GM21390 (cell line): Measurements from ENCODE around the gene NLN.
"Not testable (repeated sequence)": the region's sequence is repeated elsewhere in the genome, so short reads cannot be mapped to it uniquely, and the experiment has no call there.

Source experiments
- ATAC-seq: cut with Tn5 transposase; IDR thresholded peaks from one replicate; pipeline ENCODE4 v1.9.1; 2021; ENCODE audit not compliant: unreplicated experiment

NLN gene

GRCh38 chr5:65769539-65769938 is 47.5 kb downstream of the NLN start:
- no peak for ATAC-seq

GRCh38 chr5:65771266-65771665 is 49.3 kb downstream of the NLN start:
- ATAC-seq: no peak

- not testable (repeated sequence) for ATAC-seq
Measured at GRCh38 chr5:65772963-65773362, 51.0 kb downstream of the NLN start.

- no peak for ATAC-seq
Measured at GRCh38 chr5:65774346-65774745, 52.3 kb downstream of the NLN start.

DNA sequence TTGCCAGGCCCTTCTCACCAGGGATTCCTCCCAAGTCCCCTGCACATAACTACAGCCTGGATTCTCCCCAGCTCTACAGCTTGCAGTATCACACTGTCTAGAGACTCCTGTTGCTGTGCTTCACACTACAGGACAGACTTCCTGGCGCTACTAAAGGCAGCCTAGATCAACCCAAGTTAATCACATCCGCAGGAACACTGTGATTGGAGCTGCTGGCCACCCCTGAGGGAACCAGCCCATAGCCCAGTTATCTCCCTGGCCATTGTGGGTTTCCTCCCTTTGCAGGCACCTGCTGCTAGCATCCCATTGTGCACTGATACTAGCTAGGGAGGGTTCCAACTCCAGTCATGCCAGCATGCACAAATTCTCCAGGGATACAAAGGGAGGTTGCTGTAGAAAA is 53.5 kb downstream of the NLN start:
- no peak for ATAC-seq

DNA sequence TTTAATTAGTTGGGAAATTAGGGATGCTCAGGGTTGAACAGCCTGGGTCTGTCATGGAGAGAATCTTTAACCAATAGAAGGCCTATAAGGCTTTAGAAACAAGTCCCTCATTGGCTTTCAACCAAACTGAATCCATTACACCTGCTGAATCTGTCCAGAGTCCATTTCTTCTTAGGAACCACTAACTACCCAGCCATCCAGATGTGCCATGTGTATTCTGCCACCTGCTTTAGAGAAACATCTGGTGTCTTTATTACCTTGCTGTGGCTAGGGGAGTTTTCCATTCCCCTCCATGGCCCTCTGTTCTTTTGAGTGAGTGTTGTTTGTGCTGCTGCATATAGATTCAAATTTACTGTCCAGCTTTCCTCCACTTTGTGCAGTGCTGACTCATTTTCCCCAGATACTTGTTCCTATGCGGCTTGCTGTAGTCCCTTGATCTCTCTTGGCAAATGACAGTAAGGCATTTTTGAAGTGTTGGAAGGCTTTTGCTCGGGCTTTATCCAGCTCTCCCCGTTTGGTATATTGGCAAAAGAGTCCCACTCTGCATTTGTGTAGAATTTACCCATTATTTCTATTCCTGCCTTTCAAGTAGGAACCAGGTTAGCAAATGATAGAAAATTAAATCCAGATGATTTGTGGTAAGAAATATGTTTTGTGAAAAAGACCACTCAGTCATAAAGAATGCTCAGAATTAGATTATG is 54.6 kb downstream of the NLN start:
- no peak for ATAC-seq

- no peak for ATAC-seq
Measured at GRCh38 chr5:65778126-65778525, 56.1 kb downstream of the NLN start.

DNA sequence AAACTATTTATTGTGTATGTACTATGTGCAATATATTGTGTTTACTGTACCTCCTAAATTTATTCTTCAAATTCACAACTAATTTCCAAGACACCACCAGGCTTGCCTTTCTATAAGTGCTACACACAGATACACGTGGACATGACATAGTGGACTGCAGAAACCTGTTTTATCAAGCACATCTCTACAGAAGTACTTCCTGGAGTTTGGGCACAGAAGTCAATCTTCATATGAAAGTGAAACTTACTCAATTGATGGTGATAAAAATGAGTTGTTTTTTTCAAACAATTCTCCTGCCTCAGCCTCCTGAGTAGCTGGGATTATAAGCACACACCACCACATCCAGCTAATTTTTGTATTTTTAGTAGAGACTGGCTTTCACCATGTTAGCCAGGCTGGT is 57.6 kb downstream of the NLN start:
- ATAC-seq: no peak

GRCh38 chr5:65788296-65788695 is 66.3 kb downstream of the NLN start:
- ATAC-seq: not testable (repeated sequence)

DNA sequence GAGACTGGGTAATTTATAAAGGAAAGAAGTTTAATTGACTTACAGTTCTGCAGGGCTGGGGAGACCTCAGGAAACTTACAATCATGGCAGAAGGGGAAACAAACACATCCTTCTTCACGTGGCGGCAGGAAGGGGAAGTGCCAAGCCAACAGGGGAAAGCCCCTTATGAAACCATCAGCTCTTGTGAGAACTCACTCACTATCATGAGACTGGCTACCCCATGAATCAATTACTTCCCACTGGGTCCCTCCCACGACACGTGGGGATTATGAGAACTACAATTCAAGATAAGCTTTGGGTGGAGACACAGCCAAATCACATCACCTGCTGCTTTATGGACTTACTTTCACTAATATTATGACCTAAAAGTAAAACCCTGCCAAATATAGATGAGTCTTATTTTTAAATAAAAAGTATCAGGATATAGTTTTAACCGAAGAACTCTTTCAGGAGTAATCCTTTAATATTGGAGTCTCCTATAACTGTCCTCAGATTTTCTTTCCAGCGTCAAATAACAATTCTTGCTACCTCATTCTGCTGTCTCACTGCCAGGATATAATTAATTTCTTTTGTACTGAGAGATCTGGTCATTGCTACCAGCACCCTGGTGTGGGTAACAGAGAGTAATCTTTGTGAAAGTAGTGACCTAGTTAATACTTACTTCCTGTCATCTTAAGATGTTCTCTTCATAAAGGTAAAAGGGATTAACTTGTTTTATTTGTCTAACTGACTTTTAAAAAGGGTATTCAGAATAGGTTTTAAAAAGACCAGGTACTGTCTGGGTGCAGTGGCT is 68.6 kb downstream of the NLN start:
- ATAC-seq: no peak

DNA sequence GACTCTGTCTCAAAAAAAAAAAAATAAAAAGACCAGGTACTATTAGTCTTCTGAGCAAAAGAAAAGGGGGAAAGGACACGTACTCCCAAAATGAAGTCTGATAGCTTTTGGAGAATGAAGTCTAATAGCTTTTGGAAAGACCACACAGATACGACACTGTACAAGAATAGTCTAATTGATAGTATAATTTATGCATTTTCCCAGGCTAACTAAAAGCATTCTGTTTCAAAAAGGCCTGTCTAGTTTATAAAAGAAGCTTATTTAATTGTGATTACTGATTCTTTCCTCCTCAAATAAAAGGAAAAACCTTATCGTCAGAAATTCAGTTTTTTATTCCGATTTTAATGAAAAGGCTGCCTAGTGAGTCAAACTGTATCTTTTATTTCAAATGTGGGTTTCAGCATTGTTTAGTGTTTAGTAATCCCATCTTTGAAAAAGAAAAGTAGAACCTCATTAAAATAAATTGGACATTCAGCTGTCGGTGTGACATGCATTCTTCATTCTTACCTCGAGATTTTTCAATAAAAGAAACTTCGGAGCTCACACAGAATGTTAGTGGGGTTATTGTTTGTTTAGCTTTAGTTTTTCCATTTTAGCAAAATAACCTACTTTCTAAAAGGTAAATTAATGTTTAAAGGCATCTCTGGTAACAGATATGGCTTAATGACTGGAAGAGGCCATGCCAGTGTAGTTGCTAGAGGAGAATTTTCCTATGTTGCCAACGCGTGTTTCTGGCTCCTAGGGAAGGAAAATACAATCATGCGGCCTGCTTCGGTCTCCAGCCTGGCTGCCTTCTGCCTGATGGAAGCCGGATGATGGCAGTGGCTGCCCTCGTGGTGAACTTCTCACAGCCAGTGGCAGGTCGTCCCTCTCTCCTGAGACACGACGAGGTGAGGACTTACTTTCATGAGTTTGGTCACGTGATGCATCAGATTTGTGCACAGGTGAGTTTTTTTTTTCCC is 70.0 kb downstream of the NLN start:
- no peak for ATAC-seq

GRCh38 chr5:65796269-65796668 is 74.3 kb downstream of the NLN start:
- no peak for ATAC-seq

- ATAC-seq: no peak
Measured at GRCh38 chr5:65796751-65797316, 74.8 kb downstream of the NLN start.

DNA sequence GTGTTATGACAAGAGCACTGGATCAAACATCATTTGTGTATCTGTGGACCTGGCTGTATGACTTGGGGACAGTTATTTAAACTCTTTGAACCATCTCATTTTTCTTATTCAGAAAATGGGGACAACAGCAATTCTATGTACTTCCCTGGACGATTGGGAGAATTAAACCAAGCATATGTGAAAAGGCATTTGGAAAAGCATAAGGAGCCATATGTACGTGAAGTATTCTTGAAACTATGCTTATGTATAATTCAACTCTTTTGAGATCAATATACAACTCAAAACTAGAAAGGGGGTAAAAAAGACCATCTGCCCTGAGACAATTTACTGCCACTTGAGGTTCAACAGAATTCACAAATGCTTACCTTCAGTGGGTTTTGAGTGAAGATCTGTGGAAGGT is 75.5 kb downstream of the NLN start:
- no peak for ATAC-seq

DNA sequence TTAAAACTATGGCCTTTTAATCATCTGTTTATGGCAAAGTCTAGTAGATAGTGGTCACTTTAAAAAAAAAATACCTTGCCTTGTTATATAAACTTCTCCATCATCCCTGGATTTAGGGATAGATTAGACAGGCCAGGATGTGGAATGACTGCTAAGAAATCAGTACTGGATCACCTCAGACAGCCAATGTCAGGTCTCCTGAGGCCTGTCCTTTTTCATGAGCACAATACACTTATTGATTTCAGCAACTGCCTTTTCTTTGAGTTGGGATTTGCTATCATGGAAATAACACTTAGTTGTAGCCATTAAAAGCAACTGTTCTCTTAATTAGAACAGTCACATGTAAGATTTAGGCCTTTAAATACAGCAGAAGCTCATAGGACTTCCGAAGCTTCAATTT is 77.9 kb downstream of the NLN start:
- ATAC-seq: no peak

- ATAC-seq: no peak
Measured at GRCh38 chr5:65800775-65801174, 78.8 kb downstream of the NLN start.

DNA sequence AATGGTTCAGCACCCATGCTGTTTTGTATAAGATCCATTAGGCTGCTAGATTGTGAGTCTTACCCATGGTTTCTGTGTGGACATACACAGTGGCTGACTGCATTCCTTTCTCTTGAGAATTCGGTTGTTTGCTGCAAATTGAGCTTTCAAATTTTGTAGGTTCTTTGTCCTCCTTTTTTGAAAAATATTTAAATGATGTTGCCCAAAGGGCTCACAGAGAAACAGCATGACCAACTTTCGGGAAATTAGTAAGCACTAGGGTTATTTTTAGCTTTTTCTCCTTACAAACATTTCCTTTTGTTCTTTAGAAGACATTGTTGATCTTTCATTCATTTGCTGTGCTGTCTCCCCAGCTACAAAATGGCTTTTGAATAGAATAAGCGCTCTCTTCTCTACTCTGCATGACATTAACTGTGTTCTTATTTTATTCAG is 79.4 kb downstream of the NLN start:
- ATAC-seq: no peak

DNA sequence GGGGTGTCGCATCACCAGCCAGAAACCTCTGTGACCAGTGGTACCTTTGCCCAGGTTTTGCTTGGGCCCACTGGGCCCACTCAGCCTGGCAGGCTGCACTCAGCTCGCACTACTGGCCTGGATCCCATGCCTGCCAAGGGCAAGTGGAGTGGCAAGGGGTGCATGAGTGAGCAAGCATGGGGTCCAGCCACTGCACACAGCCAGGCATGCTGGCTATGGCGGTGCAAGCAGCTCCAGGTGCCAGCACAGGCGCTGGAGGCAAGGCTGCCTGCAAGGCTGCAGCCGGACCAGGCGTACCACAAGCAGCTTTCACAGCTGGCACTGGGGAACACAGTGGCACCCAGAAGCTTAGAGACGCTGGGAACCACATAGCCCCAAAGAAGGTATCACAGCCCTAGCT is 80.1 kb downstream of the NLN start:
- ATAC-seq: no peak

DNA sequence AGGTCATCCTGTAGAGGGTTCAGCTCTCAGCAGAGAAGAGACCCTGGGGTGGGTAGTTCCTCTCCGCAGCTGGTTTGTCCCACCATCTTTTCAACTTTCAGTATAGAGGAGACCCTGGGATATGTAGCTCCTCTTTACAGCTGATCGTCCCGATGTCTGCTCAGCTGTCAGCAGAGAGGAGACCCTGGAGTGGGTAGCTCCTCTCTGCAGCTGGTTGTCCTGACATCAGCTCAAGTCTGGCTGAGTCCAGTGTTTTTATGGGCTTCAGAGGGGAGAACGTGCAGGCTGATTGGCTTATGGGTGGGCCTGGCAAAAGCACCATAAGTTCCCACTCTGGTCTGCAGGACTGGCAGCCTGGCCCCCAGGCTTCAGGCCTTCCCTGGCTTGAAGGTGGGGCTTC is 80.8 kb downstream of the NLN start:
- ATAC-seq: no peak

GRCh38 chr5:65803699-65804391 is 81.8 kb downstream of the NLN start:
- no peak for ATAC-seq
